CD4-positive, alpha-beta T cell treated with Interleukin-15 for 1 hour (primary cell): ENCODE data around the gene RASGRF2.

Experiments
- DNase-seq: peaks from one replicate; pipeline ENCODE4 v3.0.0-alpha.2; 2020

The RASGRF2 gene

DNA sequence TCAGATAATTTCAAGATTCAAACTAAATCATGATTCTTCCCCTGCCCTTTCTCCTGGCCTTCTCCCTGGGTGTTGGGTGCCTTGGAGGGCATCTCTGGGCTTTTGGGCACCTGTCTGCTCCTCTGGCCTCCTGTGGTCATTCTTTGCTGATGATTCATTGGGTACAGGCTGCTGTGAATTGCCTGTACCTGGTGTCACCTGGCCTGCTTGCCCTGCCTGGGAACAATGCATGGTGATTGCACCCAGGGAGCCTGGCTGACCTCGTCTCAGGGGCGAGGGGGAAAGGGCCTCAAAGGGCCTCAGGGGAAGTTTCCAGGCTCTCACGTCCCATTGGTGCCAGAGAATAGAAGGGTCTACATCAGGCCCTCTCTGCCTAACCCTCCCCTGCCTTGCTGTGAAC is 252.9 kb downstream of the RASGRF2 start:
- no peak for DNase-seq

DNA sequence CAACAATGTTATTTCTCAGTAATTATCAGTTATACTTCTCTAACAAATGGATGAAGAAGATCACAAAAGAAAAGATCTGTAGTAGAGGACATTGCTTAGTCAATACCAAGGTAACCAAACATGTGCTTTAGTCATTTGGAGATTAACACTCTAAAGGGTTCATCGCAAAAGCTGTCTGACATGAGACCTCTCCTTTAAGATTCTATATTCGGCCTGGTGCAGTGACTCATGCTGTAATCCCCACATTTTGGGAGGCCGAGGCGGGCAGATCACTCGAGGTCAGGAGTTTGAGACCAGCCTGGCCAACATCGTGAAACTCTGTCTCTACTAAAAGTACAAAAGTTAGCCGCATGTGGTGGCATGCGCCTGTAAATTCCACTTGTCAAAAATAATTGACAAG is 254.7 kb downstream of the RASGRF2 start:
- no peak for DNase-seq

DNA sequence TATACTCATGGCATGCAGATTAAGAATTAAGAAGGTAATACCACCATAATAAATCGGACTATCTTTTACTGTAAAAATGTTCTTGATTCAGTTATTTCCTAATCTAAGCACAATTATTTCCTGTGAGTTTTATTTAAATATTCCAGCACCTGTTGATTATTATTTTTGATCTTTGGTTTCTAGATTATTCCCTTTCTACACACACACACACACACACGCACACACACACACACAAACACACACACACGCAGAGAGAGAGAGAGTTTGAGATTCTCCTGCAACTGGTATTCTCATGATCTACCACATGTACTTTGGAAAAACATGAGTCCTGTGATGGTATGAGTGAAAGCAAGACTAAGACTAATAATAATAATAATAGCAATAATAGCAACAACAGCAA is 256.0 kb downstream of the RASGRF2 start:
- no peak for DNase-seq

DNA sequence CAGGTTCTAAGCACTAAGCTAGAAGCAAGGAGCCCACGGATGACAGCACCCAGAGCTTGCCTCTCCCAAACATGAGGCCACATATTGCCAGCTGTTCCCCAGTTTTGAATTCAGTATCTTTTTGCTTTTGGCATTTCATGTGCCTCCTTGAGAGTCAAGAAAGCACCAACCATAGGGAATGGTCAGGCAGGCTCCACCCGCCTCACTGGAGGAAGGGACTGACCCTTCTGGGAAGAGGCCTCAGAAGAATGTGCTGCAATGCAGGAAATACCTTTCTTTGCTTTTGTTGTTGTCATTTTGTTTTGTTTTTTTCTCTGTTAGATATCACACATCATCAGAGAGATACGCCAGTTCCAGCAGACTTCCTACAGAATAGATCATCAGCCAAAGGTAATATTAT is 259.2 kb downstream of the RASGRF2 start:
- DNase-seq, result no peak

DNA sequence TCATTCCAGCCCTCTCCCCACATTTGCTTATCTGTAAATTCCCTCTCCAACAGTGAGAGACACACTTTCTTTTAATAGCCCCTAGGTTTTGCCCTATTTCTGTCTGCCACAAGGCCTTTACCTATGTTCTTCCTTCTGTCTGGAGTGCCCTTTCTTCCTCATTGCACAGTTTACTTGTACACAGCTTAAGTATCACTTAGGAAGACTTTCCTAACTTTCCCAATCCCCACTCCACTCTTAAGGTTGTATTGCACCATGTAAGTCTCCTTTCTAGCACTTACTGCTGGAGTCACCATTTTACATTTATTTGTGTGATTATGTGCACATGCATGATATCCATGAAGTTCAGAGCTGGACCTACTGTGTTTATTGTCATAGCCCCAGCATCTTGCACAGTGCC is 262.1 kb downstream of the RASGRF2 start:
- DNase-seq, result no peak

DNA sequence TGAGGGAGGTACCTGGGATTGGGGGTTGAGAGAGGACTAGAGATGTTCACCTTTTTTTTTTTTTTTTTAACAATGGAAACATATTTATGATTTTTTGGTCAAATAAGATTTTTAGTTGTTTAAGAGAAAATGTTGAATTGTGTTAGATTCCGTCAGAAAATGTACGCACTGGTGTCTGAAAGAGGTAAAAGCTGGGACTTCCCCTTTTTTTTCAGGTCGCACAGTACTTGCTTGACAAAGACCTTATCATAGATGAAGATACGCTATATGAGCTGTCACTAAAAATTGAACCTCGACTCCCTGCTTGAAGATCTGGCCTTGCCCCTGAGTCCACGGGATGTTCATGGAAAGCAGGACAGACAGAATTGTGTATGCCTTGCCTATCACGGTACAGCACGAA is 265.3 kb downstream of the RASGRF2 start:
- no peak for DNase-seq

DNA sequence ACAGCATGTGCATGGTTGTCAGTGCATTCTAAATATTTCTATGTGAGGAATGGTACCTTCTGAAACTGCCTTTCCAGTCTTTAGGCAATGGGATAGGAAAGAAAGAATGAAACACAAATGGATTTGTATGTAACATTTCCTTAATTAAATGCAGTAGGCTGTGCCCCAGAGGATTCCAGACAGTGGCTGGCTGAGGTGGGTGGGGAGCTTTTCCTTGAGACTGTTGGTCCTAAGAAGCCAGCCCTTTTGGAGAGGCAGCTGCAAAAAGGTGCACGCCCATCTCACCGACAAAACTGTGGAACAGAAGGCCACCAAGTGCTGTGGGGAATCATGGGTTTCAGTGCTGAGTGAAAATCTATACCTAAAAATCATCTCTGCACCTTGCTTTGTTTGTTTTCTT is 266.1 kb downstream of the RASGRF2 start:
- no peak for DNase-seq

DNA sequence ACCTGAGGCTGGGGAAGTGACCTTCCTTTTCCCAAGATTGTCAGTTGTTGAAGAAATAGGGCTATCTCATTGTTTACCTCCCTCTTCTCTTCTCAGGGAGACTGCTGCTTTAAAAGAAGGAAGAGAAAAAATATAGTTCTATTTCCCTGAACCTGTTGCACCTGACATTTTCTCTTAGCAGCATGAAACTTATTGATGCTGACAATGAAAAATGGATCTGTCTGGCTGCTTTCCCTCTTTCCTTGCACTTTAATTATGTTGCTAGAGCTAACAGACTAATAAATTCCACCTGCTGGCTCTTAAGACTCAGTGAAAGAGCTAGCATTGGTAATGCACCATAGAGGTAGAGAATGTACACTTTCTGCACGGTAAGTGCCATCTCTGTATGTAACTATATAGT is 266.8 kb downstream of the RASGRF2 start:
- DNase-seq, result no peak

DNA sequence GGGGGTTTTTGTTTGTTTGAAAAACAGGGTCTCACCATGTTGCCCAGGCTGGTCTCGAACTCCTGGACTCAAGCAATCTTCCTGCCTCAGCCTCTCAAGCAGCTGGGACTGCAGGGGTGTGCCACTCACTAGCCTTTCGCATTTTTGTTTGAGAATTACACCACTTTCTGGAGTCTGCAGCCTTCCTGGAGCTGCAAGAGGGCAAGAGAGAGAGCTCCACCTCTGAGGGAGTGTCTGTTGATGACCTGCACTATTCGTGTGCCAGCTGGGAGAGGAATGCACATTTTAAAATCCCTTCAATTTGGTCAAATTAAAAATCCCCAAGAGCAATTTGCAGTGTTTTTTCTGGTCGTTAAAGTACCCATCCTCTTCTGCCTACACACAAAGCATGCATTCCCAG is 267.9 kb downstream of the RASGRF2 start:
- DNase-seq, result no peak

DNA sequence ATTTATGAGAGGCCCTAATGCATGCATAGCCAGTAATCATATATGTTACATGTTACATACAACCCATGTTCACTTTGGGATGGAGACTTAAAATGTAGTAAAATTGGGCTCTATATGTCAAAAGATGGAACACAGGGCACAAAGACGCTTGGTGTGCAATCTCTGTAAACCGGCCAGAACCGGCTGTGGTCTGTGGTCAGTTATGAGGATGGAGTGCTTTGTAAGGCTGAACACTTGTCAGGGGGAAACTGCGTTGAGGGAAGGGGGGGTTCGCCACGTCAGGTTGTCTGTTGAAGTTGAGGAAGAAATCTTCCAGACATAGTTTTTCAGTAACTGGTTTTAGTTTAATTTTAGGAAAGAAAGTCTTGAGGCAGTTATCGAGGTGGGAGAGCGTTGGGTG is 270.3 kb downstream of the RASGRF2 start:
- no peak for DNase-seq

DNA sequence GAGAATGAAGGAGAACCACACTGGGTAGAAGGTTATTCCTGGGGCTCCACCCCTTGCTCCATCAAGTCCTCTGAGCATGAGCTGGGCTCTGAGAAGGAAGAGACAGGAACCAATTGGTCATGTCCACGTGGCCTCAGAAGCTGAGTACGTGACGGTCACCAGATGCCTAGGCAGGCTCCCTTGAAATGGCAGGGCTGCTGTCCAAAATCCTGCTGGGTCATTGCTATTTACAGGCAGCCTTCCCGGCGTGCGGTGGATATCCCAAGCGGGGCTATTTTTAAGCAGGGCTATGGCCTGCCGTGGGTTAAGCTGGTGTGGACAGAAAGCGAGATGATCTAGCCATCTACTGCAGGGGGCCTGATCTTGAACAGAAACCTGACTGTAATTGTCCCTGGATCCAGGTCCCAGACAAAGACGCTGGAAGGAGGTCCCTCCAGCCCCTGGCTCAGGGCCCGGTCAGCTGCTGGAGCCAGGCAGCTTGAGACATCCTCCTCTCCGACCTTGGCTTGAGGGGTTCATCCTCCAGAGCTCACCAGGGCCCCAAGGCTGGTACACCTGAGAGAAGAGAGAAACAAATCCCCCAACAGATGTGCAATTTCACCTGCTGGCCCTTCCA is 272.4 kb downstream of the RASGRF2 start:
- no peak for DNase-seq

DNA sequence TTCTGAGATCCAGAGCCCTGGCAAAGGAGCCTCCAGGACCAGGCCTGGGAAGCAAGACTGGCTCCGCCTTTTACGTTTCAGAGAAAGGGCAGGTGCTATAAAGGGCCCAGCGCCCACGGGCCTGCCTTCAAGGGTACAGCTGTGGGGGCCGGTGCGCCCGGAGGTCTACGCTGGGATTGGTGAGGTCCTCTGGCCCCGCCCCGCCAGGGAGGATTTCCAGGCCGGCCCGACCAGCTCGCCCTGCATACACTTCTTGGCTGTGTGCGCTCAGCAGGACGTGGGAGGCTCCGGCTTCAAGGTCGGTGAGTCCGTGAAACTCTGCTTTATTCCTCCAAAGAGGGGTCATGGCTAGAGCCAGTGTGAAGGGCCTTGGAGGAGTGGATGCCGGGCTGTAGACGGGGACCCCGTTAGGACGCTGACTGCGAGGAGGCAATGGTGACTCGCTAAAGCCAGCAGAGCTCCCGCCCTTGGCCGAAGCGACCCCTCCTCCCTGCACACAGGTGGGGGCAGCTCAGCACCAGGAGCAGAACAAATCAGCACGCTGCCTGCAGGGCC is 273.0 kb downstream of the RASGRF2 start, which contains the start of gene CKMT2:
Gene CKMT2, plus strand, starts transcription at position 243 of the 555 bp plus-strand sequence. CDS start 17,811 bp downstream, outside the sequence.
- DNase-seq, result no peak

DNA sequence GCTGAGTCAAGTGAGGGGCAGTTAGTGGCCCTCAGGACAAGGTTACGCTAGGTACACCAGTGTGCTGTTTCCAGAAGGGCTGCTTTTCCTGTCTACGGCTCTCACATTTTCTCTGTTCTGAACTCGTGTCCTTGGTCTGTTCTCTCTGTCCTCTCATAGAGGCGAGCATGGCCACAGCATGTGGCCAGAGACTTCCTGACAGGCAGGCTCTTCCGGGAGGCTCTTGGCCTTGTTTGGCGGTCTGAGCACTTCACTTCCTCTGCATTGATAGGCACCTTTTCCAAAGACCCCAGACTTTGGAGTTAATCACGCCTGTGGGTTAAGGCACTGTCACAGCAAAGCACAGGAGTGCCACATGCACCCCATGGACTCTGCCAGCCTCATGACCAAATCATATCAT is 274.1 kb downstream of the RASGRF2 start:
- no peak for DNase-seq

DNA sequence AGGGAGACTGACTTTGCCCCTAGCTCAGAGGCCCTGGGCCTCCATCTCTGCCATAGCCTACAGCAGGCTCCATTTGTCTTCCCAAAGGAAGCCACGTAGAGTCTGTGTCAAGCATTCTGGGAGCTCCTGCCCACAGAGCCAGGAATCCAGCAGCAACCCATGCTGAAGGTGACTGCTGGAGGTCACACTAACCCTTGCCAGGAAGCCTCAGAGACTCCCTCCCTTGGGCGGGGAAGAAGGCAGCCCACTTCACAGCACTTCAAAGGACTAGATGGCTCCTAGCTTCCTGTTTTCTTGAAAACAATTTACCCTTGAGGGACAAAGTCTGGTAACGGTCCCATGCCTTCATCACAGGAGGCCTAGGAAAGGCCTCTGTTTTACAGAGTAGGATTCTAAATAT is 274.6 kb downstream of the RASGRF2 start:
- DNase-seq, result no peak

DNA sequence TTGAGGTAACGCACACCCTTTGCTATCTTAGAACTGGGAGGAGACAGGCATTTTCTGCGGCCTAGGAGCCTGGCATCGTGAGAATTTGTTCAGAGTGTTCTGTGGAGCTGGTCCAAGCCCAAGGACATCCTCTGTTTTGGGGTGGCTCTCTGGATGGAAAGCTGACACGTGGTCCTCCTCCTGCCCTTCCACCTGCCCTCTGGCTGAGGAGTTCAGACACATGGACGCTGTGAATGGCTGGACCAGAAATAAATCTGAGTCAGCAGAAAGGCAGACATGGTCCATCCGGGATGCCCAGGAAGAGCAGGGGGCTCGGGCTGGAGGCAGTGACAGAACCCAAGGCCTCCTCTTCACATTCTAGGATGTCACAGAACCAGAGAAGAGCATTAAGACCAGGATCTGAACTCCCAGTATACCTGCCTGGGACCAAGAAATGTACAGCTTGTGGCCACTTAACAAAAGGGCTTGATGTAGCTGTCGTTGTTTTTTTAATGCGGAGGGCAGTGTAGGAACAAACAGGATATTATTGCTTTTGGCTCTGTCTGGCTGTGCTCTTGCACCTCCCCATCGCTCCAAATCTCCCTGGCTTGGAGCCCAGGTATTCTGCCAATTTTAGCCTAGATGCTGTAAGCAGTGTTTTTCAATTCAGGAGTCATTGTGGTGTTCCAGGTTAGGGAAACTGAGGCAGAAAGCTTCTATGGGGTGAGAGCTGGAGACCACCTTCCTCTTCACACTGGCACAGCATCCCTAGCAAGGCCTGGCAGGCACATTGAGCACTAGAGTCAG is 275.3 kb downstream of the RASGRF2 start:
- no peak for DNase-seq

DNA sequence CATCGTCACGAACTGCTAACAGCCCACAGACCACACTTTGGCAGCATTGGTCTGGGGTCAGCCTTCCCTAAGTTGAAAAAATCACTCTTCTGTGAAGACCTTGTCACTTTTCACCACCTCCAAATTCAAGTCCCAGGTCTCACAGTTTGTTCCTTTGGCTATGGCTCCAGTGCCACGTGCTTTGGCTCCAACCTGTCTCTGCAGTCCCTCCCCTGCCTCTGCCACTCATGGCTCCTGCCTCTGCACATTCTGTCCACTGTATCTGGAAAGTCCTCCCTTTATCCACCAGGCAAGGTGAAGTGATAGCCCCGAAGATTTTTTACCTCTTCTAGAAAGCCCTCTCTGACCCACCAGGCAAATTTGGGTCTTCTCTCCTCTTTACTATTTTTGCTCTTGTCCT is 278.3 kb downstream of the RASGRF2 start:
- no peak for DNase-seq

DNA sequence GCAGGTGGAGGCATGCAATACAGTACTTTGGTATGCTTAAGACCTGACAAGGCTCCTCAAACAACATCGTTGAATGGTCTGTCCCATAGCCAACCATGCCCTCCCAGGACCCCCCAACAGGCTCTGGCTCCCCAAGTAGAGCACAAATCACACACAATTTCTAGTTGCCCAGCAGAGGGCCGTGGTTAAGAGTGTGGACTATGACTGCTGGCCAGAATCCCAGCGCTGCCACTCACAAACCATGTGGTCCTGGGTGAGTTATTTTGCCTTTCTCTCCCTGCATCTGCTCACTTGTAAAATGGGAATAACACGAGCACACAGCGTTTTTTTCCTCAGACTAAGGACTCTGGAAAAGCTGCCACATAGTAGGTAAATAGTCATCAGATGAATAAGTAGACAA is 279.4 kb downstream of the RASGRF2 start:
- no peak for DNase-seq

DNA sequence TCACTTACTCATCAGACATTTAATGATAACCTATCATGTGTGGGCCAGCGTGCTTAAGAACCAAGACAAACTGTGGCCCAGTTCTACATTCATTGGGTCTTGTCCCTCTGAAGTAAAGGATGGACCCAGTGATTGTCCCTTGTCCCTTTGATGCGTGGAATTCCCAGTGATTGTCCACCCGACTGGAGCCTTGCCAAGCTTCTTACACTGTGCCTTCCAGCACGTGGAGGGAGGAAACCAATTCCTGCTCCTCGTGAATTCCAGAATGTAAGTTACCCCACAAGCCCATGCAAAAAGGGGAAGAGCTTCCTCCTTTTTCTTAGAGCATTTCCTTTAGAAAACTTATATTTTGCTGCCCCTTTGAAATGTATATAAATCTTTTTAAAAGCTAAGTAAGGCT is 280.8 kb downstream of the RASGRF2 start:
- DNase-seq, result no peak

DNA sequence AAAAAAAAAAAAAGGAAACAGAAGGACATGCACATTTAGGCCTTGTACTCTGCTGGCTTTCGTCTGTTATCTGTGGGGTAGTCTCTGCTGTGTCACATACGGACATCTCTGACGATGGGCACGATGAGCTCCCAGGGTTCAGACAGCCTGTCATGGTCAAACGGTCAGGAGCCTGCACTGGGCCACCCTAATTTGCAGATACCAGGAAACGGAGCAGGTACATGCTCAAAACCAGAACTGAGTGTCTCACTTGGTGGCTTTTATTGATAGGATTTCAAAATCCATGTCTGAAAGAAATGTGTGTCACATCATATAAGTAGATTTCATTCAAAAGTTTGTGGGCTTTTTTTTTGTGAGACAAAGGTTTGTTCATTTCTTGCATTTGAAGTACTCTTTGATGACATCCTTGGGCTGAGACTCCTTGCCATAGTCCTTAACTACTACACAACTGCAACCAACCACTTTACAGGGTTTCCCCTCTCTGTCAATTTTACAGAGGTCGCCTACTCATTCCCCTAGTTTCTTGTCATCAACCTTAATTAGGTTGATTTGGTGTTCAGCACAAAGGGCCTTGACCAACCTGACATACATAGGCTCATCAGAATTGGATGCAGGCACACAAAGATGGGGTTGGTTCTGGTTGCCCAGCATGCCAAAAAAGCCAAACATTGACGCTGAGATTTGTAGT is 281.9 kb downstream of the RASGRF2 start:
- DNase-seq, result no peak

DNA sequence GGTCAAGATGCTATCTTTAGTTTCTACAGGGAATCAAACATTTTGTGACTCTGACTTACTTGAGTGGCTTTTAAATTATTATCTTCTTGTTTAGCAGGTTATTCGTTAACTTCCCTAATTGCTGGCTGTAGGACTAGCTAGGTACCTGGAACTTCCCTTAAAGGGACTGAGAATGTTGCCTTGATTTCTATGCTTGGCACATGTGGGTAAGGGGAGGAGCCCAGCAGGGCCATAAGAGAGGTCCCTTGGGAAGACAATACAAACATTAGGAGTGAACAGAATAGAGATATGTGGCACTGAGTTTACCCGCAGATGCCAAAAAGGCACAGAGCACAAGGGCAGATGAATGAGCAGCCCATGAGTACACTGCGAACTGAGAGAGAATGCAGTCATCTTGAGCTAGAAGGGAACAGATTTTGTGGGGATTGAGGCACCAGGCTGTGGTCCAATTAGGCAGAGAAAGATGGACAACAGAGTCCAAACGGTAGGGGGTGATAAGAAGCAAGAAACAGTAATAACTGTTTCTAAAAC is 282.8 kb downstream of the RASGRF2 start:
- DNase-seq, result no peak

DNA sequence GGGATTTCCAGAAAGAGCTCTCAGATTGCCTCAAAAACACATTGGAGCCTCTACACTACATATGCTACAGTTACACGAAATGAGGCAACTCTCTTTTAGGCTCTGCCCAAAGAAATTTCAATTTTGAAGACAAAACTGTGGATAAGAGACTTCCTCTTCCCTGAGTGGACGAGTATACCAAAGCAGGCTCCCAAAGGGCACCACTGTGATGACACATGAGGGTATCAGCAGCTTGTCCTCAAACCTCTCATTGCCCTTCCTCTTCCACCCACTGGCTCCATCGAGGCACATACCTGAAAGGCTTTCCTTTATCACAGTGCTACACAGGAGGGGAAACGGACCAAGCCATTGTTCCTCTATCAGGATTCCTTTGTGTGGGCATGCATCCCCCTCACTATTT is 284.3 kb downstream of the RASGRF2 start:
- DNase-seq, result no peak

DNA sequence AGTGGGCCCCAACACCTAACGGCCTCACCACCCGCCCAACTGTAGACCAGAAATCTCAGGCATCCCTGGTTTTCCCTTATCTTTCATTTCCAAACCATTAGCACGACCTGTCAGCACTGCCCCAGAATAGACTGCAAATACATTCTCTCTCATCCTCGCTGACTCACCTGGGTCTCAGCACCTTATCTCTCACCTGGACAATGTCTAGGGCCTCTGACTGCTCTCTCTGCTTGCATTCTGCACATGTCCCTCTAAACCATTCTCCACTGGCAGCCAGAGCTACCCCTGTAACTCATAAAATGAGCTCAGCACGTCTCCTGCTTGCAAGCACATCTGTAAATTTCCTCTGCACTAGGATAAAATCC is 285.7 kb downstream of the RASGRF2 start:
- DNase-seq, result no peak

DNA sequence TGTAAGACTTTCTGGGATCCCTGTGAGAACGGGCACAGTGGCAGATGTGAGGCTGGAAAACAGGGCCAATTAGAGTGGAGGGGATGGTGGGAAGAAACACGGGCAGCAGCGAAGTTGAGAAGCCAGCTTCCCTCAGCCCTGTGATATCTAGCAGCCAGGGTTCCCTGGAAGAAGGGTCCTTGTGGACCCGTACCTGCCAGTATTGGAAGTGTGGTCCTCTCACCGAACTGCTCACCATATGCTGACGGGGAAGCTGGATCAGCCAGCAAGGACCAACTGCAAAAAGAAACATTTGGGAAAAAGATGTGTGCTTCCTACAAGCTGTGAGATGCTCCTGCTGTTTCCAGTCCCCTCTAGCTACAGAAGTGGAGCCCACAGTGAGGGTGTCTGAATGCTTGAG is 286.5 kb downstream of the RASGRF2 start:
- no peak for DNase-seq
